HepG2 (cell line): ENCODE data around the gene PCSK7. TPM values are rescaled to one million over a fixed set of nuclear protein-coding genes. Genes with fewer than 3 reads are reported as not detected.
A peak's percentile ranks its signal among the peaks of the same experiment; 100 is the strongest.

Experiments
- ATAC-seq: fragments of 200-7000 bp; cut with Tn5 transposase; 3 replicates; pipeline ENCODE4 v1.9.1; 2020; ENCODE audit warnings: mild to moderate bottlenecking, moderate library complexity
- BruUV-seq: library from RNA; stranded (reverse); fragments of 400-500 nt; replicated peaks from 2 replicates; lab custom pipeline; 2021; lab: Mats Ljungman, UMichigan
- CTCF ChIA-PET: fragments of 300-600 bp; formaldehyde crosslinking; extraction: SDS; loops from one replicate; lab custom pipeline; 2021; ENCODE audit warnings: low total read pairs, inconsistent platforms, low intra/inter-chr PET ratio; lab: Yijun Ruan, JAX
- POLR2A ChIA-PET: fragments of 350-600 bp; sonication (Branson Sonifier 250); formaldehyde crosslinking; loops from one replicate; lab custom pipeline; 2020; ENCODE audit warnings: antibody characterized with exemption, inconsistent platforms; lab: Yijun Ruan, JAX
- DNase-seq: peaks from one replicate; pipeline ENCODE4 v3.0.0-alpha.2; 2015; ENCODE audit warnings: low spot score
- FAIRE-seq: peaks from 3 replicates; lab custom pipeline; 2011; peaks lifted over from hg19 to GRCh38; lab: Jason Lieb, UNC
- H2AFZ ChIP-seq: one replicate; pipeline ENCODE4 v1.6.1; 2011; ENCODE audit warnings: low read length, inconsistent platforms
- H3K27ac ChIP-seq: fragments of 300-600 bp; 3 replicates; pipeline ENCODE4 v1.8.0; 2011; ENCODE audit warnings: mixed run types, mild to moderate bottlenecking, mixed read lengths, low read length, inconsistent platforms; ENCODE audit not compliant: insufficient read depth; ENCODE audit errors: extremely low read length
- H3K27me3 ChIP-seq, 2 experiments: fragments of 200-600 bp in 1 of 2; 2 replicates in 1 of 2; 3 replicates in 1 of 2; pipeline versions ENCODE4 v1.6.0 to v1.8.0; 2011; ENCODE audit warnings: low read length in 2 of 2, mild to moderate bottlenecking in 2 of 2, moderate library complexity in 2 of 2, inconsistent platforms in 1 of 2; ENCODE audit not compliant: insufficient read depth in 2 of 2, control insufficient read depth in 1 of 2
- H3K36me3 ChIP-seq, 2 experiments: fragments of 200-600 bp in 1 of 2; replicated peaks in 1 of 2; 2 replicates in 1 of 2; 3 replicates in 1 of 2; pipeline versions ENCODE4 v1.5.1 to v1.8.0; 2011; ENCODE audit warnings: low read length in 2 of 2, inconsistent platforms in 1 of 2; ENCODE audit not compliant: insufficient read depth in 2 of 2, control insufficient read depth in 1 of 2
- H3K4me1 ChIP-seq: 2 replicates; pipeline ENCODE4 v1.5.1; 2012; ENCODE audit warnings: low read length, inconsistent platforms; ENCODE audit not compliant: insufficient read depth
- H3K4me2 ChIP-seq: 2 replicates; pipeline ENCODE4 v1.6.0; 2011; ENCODE audit warnings: low read depth, low read length, inconsistent platforms
- H3K4me3 ChIP-seq, 3 experiments: fragments of 200-600 bp in 1 of 3; sonication (generic), shearing (Covaris generic) in 1 of 3; replicated peaks in 1 of 3; 2 replicates each; pipeline ENCODE4 v1.5.1; 2011 to 2016; ENCODE audit warnings: low read length in 3 of 3, inconsistent platforms in 2 of 3, low read depth in 2 of 3, mild to moderate bottlenecking in 2 of 3, control low read depth in 1 of 3, mixed read lengths in 1 of 3; ENCODE audit not compliant: insufficient read depth in 1 of 3
- H3K79me2 ChIP-seq: one replicate; pipeline ENCODE4 v1.6.1; 2011; ENCODE audit warnings: low read length, inconsistent platforms; ENCODE audit not compliant: insufficient read depth
- H3K9ac ChIP-seq: 2 replicates; pipeline ENCODE4 v1.6.0; 2011; ENCODE audit warnings: mild to moderate bottlenecking, low read depth, low read length, inconsistent platforms; ENCODE audit not compliant: insufficient read depth
- H3K9me3 ChIP-seq: 2 replicates; pipeline ENCODE4 v1.5.1; 2012; ENCODE audit warnings: mild to moderate bottlenecking, low read length
- H4K20me1 ChIP-seq: 2 replicates; pipeline ENCODE4 v1.6.0; 2011; ENCODE audit warnings: inconsistent platforms, mild to moderate bottlenecking, low read length, moderate library complexity; ENCODE audit not compliant: insufficient read depth
- NFIB ChIP-seq: sonication (generic); formaldehyde crosslinking; IDR thresholded peaks from 2 replicates; pipeline ENCODE4 v1.9.0; 2021; ENCODE audit warnings: missing genetic modification reagents, mild to moderate bottlenecking, borderline replicate concordance
- SAP130 ChIP-seq: IDR thresholded peaks from 2 replicates; pipeline ENCODE4 v1.6.1; 2016; ENCODE audit warnings: low read depth
- ZBTB20 ChIP-seq: sonication (generic); formaldehyde crosslinking; IDR thresholded peaks from 2 replicates; pipeline ENCODE4 v1.8.1; 2023; ENCODE audit warnings: missing genetic modification reagents, low read depth, mild to moderate bottlenecking, borderline replicate concordance
- ZNF121 ChIP-seq: sonication (generic); formaldehyde crosslinking; IDR thresholded peaks from 2 replicates; pipeline ENCODE4 v1.5.0; 2020; ENCODE audit warnings: mild to moderate bottlenecking, missing genetic modification reagents
- ZNF3 ChIP-seq: IDR thresholded peaks from 2 replicates; pipeline ENCODE4 v1.7.0; 2017; ENCODE audit warnings: inconsistent platforms
- WGBS: methylation state at CpG from one replicate; pipeline ENCODE4 v1.1.6; 2017; ENCODE audit warnings: low lambda C conversion rate; 5-methylcytosine and 5-hydroxymethylcytosine counted together
- in situ Hi-C: cut with HindIII; loops from 2 replicates; pipeline ENCODE4 v1.10.0; 2017; ENCODE audit warnings: low pct_unique_long_range_greater_than_20kb; ENCODE audit not compliant: extremely low pct_ligation_motif_present
- intact Hi-C: fragments of 100-400 bp; cut with micrococcal nuclease; formaldehyde crosslinking; loops from one replicate; pipeline ENCODE4 v1.10.0; 2022; ENCODE audit not compliant: unreplicated experiment
- polyA plus RNA-seq, 8 experiments: library from polyadenylated mRNA; depleted of rRNA in 3 of 8; stranded (reverse) in 7 of 8; unstranded in 1 of 8; fragments of >200 nt; fragmentation: Illumina TruSeq in 4 of 8; extraction: Trizol in 4 of 8; gene quantifications; 2 replicates each; pipeline versions ENCODE4 v1.2.1 to v1.2.3, GENCODE V29; 2011 to 2016; ENCODE audit warnings: low read depth in 4 of 8, missing spikeins in 1 of 8, mixed read lengths in 1 of 8; ENCODE audit not compliant: insufficient read depth in 1 of 8
- small RNA-seq, 3 experiments: library from RNA; depleted of rRNA; stranded (forward); fragments of <200 nt; gene quantifications; one replicate each; pipeline ENCODE3, GENCODE V24; 2012; ENCODE audit warnings: low read depth in 2 of 3, low replicate concordance in 1 of 3; ENCODE audit not compliant: insufficient read length in 3 of 3, insufficient read depth in 2 of 3
- total RNA-seq, 5 experiments: library from RNA; depleted of rRNA; stranded (reverse); fragments of >200 nt; fragmentation: Illumina TruSeq; extraction: Trizol; gene quantifications; 2 replicates each; pipeline ENCODE4 v1.2.3, GENCODE V29; 2016; ENCODE audit warnings: low read depth in 1 of 5
- TF ChIP-seq, protein P1 (sequence below): sonication (generic); formaldehyde crosslinking; IDR thresholded peaks from 2 replicates; pipeline ENCODE4 v1.5.0; 2020; ENCODE audit warnings: mild to moderate bottlenecking, missing genetic modification reagents

The PCSK7 gene
- total and polyA plus RNA-seq, 2 of the 13 experiments (the other 11 are each of a cell fraction or from before 2014, with no cell fraction given): 13.4 to 13.8 TPM

DNA sequence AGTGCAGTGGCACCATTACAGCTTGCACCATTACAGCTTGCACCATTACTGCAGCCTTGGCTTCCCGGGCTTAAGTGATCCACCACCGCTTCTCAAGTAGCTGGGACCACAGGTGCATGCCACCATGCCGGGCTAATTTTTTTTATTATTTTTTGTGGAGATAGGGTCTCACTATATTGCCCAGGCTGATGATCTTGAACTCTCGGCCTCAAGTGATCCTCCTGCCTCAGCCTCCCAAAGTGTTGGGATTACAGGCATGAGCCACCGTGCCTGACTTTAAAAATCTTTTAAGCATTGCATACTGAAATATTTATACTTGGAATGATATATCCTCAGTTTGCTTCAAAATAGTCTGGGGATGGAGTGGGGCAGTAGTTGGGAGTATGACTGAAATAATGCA, 77.4 kb downstream of the PCSK7 start:
- TF ChIP-seq ZNF3 (no peak), SAP130 (no peak), NFIB (CRISPR knock-in tag) (no peak), ZBTB20 (CRISPR knock-in tag) (no peak), ZNF121 (CRISPR knock-in tag) (peak; percentile 57)
- TF ChIP-seq, protein P1, sequence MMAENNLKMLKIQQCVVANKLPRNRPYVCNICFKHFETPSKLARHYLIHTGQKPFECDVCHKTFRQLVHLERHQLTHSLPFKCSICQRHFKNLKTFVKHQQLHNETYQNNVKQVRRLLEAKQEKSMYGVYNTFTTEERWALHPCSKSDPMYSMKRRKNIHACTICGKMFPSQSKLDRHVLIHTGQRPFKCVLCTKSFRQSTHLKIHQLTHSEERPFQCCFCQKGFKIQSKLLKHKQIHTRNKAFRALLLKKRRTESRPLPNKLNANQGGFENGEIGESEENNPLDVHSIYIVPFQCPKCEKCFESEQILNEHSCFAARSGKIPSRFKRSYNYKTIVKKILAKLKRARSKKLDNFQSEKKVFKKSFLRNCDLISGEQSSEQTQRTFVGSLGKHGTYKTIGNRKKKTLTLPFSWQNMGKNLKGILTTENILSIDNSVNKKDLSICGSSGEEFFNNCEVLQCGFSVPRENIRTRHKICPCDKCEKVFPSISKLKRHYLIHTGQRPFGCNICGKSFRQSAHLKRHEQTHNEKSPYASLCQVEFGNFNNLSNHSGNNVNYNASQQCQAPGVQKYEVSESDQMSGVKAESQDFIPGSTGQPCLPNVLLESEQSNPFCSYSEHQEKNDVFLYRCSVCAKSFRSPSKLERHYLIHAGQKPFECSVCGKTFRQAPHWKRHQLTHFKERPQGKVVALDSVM (CRISPR knock-in tag): 0 out of 2 replicates have a peak, but pooled peaks have one; percentile 35
- TF ChIP-seq, all 625 proteins: peak for 2
- H3K4me2 ChIP-seq: no peak overlapping the region
- H4K20me1 ChIP-seq: peaks cover 65% of the 10 kb centered on the region
- no peak overlapping the region for H3K9ac ChIP-seq
- DNase-seq (no peak), FAIRE-seq (no peak), ATAC-seq (no peak)
- intact Hi-C loops (no loop called here), in situ Hi-C loops (no loop called here)
- H3K79me2 ChIP-seq: peaks cover 85% of the 10 kb centered on the region
- no peaks in the 10 kb centered on the region for H3K27me3 ChIP-seq
- no peak overlapping the region for H3K4me3 ChIP-seq
- no peak overlapping the region for H2AFZ ChIP-seq
- CTCF ChIA-PET: no interaction called here
- peaks cover 9 to 33% of the 10 kb centered on the region in 2 experiments for H3K36me3 ChIP-seq
- 98% methylated on average over 5 of the region's 5 CpGs for WGBS
- no peaks in the 10 kb centered on the region for H3K9me3 ChIP-seq
- H3K27ac ChIP-seq: no peak overlapping the region
- POLR2A ChIA-PET: no interaction called here
- BruUV-seq: no TSS peak
- H3K4me1 ChIP-seq: no peaks in the 10 kb centered on the region

Small RNA genes within 50 kb of the gene (small RNA-seq; reads per million reads assigned to genes)
- gene RF00564: 0 reads per million in 3 experiments

Other genes with a start within 250 kb of the PCSK7 start
- 9.8 and 11.3 TPM in 2 replicates for gene SIK3, start 133.6 kb downstream of the PCSK7 start, total RNA-seq (2016; rRNA removed; fragmentation: Illumina TruSeq; extraction: Trizol)
- 5.7 and 8.0 TPM in 2 replicates for gene SIK3, start 133.6 kb downstream of the PCSK7 start, polyA plus RNA-seq (2011; rRNA removed)
- gene PAFAH1B2, start 87.8 kb downstream of the PCSK7 start, total RNA-seq (2016; rRNA removed; fragmentation: Illumina TruSeq; extraction: Trizol): 104 and 178 TPM in 2 replicates
- gene PAFAH1B2, start 87.8 kb downstream of the PCSK7 start, polyA plus RNA-seq (2011; rRNA removed): 27.0 and 28.8 TPM in 2 replicates
- gene SIDT2, start 53.3 kb downstream of the PCSK7 start, total RNA-seq (2016; rRNA removed; fragmentation: Illumina TruSeq; extraction: Trizol): 6.8 and 11.5 TPM in 2 replicates
- gene SIDT2, start 53.3 kb downstream of the PCSK7 start, polyA plus RNA-seq (2011; rRNA removed): 26.8 and 28.0 TPM in 2 replicates
- 75.4 and 93.7 TPM in 2 replicates for gene TAGLN, start 32.7 kb downstream of the PCSK7 start, total RNA-seq (2016; rRNA removed; fragmentation: Illumina TruSeq; extraction: Trizol)
- 12.6 and 14.1 TPM in 2 replicates for gene TAGLN, start 32.7 kb downstream of the PCSK7 start, polyA plus RNA-seq (2011; rRNA removed)
- gene RNF214, start 598 bp upstream of the PCSK7 start, total RNA-seq (2016; rRNA removed; fragmentation: Illumina TruSeq; extraction: Trizol): 10.7 and 12.4 TPM in 2 replicates
- gene RNF214, start 598 bp upstream of the PCSK7 start, polyA plus RNA-seq (2011; rRNA removed): 12.6 and 12.8 TPM in 2 replicates
- 2.0 and 2.9 TPM in 2 replicates for gene BACE1-AS, start 59.3 kb upstream of the PCSK7 start, total RNA-seq (2016; rRNA removed; fragmentation: Illumina TruSeq; extraction: Trizol)
- gene BACE1-AS, start 59.3 kb upstream of the PCSK7 start, polyA plus RNA-seq (2011; rRNA removed): 3.6 and 3.9 TPM in 2 replicates
- gene BACE1, start 84.2 kb upstream of the PCSK7 start, total RNA-seq (2016; rRNA removed; fragmentation: Illumina TruSeq; extraction: Trizol): 7.5 and 10.2 TPM in 2 replicates
- gene BACE1, start 84.2 kb upstream of the PCSK7 start, polyA plus RNA-seq (2011; rRNA removed): 17.9 and 19.0 TPM in 2 replicates
- gene CEP164, start 95.8 kb upstream of the PCSK7 start, total RNA-seq (2016; rRNA removed; fragmentation: Illumina TruSeq; extraction: Trizol): 9.6 and 15.2 TPM in 2 replicates
- gene CEP164, start 95.8 kb upstream of the PCSK7 start, polyA plus RNA-seq (2011; rRNA removed): 9.8 and 11.4 TPM in 2 replicates